Lung microvascular endothelial cell (primary cell): ENCODE results near the gene HIBADH. TPM values are rescaled to one million over a fixed set of nuclear protein-coding genes. Genes with fewer than 3 reads are reported as not detected.
"Not testable (repeated sequence)": the region's sequence is repeated elsewhere in the genome, so short reads cannot be mapped to it uniquely, and the experiment has no call there.

Experiments used
- DNase-seq, 2 donors: peaks; one replicate each; pipeline versions ENCODE4 v3.0.0 to v3.0.0-alpha.2; 2010; ENCODE audit warnings: low read depth in 2 of 2
- total RNA-seq: library from RNA; depleted of rRNA; stranded (reverse); fragments of >200 nt; gene quantifications from 2 replicates; pipeline ENCODE4 v1.2.1, GENCODE V29; 2014

HIBADH gene
- total RNA-seq, 1 donor from 2014 or later = 19.2 TPM

GRCh38 chr7:27510541-27510940 lies 152.1 kb downstream of the HIBADH start:
- DNase-seq = no peak

DNA sequence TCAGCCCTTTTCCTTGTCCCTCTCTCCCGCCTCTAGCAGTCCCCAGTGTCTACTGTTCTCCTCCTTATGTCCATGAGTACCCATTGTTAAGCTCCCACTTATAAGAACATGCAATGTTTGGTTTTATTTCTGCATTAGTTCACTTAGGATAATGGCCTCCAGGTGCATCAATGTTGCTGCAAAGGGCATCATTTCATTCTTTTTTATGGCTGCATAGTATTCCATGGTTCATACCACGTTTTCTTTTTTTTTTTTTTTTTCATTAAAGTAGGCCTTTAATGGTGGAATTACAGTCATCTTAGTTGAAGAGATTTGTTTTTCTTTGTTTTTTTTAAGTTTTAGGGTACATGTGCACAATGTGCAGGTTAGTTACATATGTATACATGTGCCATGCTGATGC lies 160.8 kb downstream of the HIBADH start:
- DNase-seq = not testable (repeated sequence)

DNA sequence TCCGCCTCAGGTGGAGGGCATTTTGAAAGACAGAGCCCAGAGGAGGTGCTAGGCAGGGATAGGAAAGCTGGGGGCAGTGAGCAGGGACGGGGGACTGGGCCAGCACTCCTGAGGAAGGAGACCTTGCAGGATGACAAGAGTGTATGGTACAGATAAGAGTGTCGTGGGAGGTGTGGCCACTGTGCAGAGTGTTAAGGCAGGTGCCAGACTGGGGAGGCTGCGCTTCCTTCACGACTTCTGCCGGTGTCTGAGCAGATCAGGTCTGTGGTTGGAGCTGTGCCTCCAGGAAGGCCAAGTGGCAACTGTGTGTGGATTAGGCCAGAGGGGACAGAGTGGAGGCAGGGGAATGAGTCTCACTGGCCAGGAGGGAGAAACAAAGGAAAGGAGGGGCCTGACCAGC lies 161.7 kb downstream of the HIBADH start:
- no peak for DNase-seq

GRCh38 chr7:27492224-27492623 lies 170.5 kb downstream of the HIBADH start:
- DNase-seq = no peak

- no peak for DNase-seq
These were observed 171.1 kb downstream of the HIBADH start for GRCh38 chr7:27491534-27491933.

- no peak for DNase-seq
These were observed 175.2 kb downstream of the HIBADH start for GRCh38 chr7:27487509-27487908.

DNA sequence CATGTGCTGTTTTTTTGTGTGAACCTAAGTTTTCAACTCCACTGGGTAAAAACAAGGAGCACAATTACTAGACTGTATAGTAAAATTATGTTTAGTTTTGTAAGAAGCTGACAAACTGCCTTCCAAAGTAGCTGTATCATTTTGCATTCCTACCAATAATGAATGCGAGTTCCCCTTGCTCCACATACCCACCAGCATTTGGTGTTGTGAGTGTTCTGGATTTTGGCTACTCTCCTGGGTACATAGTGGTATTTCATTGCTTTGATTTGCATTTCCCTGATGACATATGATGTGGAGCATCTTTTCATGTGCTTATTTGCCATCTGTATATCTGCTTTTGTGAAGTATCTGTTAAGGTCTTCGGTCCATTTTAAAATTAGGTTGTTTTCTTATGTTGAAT lies 178.2 kb downstream of the HIBADH start:
- DNase-seq = no peak

GRCh38 chr7:27482219-27482618 lies 180.5 kb downstream of the HIBADH start:
- no peak for DNase-seq

DNA sequence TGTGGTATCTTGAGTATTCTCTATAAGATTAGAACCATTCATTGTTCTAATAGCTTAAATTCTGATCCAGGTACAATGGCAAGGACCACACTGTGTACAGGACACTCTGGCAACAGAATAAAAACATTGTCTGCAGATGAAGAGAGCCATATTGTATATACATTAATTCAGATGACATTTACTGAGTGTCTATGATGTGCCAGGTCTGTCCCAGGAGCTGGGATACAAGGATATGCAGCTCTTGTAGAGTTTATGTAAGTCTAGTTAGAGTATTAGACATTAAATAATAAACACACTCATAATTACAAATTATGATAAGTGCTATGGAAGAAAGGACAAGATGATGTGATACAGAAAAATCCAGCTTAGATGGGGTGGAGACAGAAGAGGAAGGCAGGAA lies 184.1 kb downstream of the HIBADH start:
- DNase-seq = no peak

GRCh38 chr7:27478084-27478483 lies 184.6 kb downstream of the HIBADH start:
- no peak for DNase-seq

GRCh38 chr7:27476493-27476892 lies 186.2 kb downstream of the HIBADH start:
- DNase-seq = no peak

Other genes with a start within 250 kb of the HIBADH start
- gene TAX1BP1, start 77.3 kb upstream of the HIBADH start, total RNA-seq = 47.3 and 59.3 TPM in 2 replicates